Kidney (tissue), 14 donors: ENCODE data around the gene CCNL2. TPM values are rescaled to one million over a fixed set of nuclear protein-coding genes. Genes with fewer than 3 reads are reported as not detected.

Experiments
- DNase-seq, 5 donors: peaks; one replicate each; pipeline ENCODE4 v3.0.0-alpha.2; 2013 to 2020
- FAIRE-seq: peaks from 2 replicates; lab custom pipeline; 2012; peaks lifted over from hg19 to GRCh38; lab: Jason Lieb, UNC
- H3K27ac ChIP-seq, 2 donors: one replicate each; pipeline ENCODE4 v1.7.0; 2013; ENCODE audit warnings: low read depth in 2 of 2, low read length in 2 of 2, inconsistent platforms in 1 of 2
- H3K27me3 ChIP-seq: one replicate; pipeline ENCODE4 v1.7.1; 2013; ENCODE audit warnings: low read length, inconsistent platforms; ENCODE audit not compliant: control insufficient read depth, insufficient read depth
- H3K36me3 ChIP-seq, 3 donors: one replicate each; pipeline versions ENCODE4 v1.7.0 to v1.7.1; 2013; ENCODE audit warnings: low read length in 3 of 3, control low read depth in 1 of 3, inconsistent platforms in 1 of 3; ENCODE audit not compliant: insufficient read depth in 3 of 3, control insufficient read depth in 2 of 3
- H3K4me1 ChIP-seq, 3 donors: one replicate each; pipeline versions ENCODE4 v1.7.0 to v1.7.1; 2013; ENCODE audit warnings: low read length in 3 of 3, inconsistent platforms in 1 of 3, low read depth in 1 of 3; ENCODE audit not compliant: control insufficient read depth in 2 of 3, insufficient read depth in 2 of 3
- H3K4me3 ChIP-seq, 3 donors: one replicate each; pipeline versions ENCODE4 v1.7.0 to v1.8.1; 2013; ENCODE audit warnings: low read length in 3 of 3, control low read depth in 1 of 3, inconsistent platforms in 1 of 3
- H3K9ac ChIP-seq, 3 donors: one replicate each; pipeline versions ENCODE4 v1.7.0 to v1.7.1; 2013; ENCODE audit warnings: low read length in 3 of 3, control low read depth in 1 of 3, inconsistent platforms in 1 of 3
- H3K9me3 ChIP-seq, 3 donors: one replicate each; pipeline versions ENCODE4 v1.7.0 to v1.7.1; 2013; ENCODE audit warnings: low read length in 3 of 3, control low read depth in 1 of 3, inconsistent platforms in 1 of 3; ENCODE audit not compliant: control insufficient read depth in 2 of 3, insufficient read depth in 1 of 3
- intact Hi-C: fragments of 100-400 bp; cut with DNase I; formaldehyde crosslinking; loops from one replicate; pipeline ENCODE4 v1.11.1; 2022
- polyA plus RNA-seq: library from polyadenylated mRNA; stranded (reverse); fragments of 350-450 nt; fragmentation: Illumina TruSeq; extraction: RNeasy Lipid Tissue Mini Kit (QIAGEN cat#74804); gene quantifications from one replicate; pipeline ENCODE4 v1.2.3, GENCODE V29; 2014; ENCODE audit warnings: low read depth, low replicate concordance; ENCODE audit not compliant: insufficient read depth
- total RNA-seq: library from RNA; stranded (reverse); fragmentation: NEBNext Ultra II Directional; extraction: Animal tissue kit (Norgen Biotek cat#: 25700); gene quantifications from one replicate; pipeline ENCODE4 v1.2.1, GENCODE V29; 2021
- TF ChIP-seq, protein P1 (sequence below): IDR thresholded peaks from 3 replicates; pipeline ENCODE4 v1.5.1; 2012; ENCODE audit warnings: mild to moderate bottlenecking, moderate library complexity, borderline replicate concordance; ENCODE audit not compliant: insufficient read depth; ENCODE audit errors: extremely low read depth
- donor health status: control.
- donor health status: control.
- donor health status: control.
- donor health status: control.
- donor health status: control.
- donor health status: DM: yes; HTN: yes; CAD: no.
- donor health status: Normal renal cell carcinoma (clear cell type).

Gene CCNL2
- total and polyA plus RNA-seq, 2 donors from 2014 or later = 72.0 to 199 TPM

DNA sequence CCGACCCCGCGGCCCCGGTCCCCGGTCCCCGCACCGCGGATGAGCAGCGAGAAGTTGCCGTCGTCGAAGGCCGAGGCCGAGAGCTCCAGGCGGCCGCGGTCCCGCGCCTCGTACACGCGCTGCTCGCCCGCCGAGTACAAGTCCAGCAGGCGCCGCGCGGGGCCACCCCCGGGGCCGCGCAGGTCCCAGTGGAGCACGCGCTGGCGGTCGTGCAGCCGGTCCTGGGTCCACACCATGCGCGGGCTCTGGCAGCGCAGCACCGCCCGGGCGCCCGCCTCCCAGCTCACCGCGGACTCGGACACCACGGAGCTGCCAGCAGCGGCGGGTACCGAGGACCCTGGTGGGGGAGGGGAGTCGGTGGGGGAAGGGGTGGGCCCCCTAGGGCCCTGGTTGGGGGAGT, 43.7 kb downstream of the CCNL2 start:
- DNase-seq (peak; percentile 68 to 87 (median 82)), FAIRE-seq (no peak)
- no peak overlapping the region for H3K9ac ChIP-seq
- H3K4me1 ChIP-seq = peaks cover 0 to 18% (median 0%) of the 10 kb centered on the region in 3 donors
- intact Hi-C loops = no loop called here
- no peak overlapping the region for H3K4me3 ChIP-seq
- H3K36me3 ChIP-seq = no peaks in the 10 kb centered on the region
- TF ChIP-seq, protein P1, sequence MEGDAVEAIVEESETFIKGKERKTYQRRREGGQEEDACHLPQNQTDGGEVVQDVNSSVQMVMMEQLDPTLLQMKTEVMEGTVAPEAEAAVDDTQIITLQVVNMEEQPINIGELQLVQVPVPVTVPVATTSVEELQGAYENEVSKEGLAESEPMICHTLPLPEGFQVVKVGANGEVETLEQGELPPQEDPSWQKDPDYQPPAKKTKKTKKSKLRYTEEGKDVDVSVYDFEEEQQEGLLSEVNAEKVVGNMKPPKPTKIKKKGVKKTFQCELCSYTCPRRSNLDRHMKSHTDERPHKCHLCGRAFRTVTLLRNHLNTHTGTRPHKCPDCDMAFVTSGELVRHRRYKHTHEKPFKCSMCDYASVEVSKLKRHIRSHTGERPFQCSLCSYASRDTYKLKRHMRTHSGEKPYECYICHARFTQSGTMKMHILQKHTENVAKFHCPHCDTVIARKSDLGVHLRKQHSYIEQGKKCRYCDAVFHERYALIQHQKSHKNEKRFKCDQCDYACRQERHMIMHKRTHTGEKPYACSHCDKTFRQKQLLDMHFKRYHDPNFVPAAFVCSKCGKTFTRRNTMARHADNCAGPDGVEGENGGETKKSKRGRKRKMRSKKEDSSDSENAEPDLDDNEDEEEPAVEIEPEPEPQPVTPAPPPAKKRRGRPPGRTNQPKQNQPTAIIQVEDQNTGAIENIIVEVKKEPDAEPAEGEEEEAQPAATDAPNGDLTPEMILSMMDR = no peak
- no peak overlapping the region for H3K27ac ChIP-seq
- H3K27me3 ChIP-seq = no peaks in the 10 kb centered on the region
- no peaks in the 10 kb centered on the region for H3K9me3 ChIP-seq

DNA sequence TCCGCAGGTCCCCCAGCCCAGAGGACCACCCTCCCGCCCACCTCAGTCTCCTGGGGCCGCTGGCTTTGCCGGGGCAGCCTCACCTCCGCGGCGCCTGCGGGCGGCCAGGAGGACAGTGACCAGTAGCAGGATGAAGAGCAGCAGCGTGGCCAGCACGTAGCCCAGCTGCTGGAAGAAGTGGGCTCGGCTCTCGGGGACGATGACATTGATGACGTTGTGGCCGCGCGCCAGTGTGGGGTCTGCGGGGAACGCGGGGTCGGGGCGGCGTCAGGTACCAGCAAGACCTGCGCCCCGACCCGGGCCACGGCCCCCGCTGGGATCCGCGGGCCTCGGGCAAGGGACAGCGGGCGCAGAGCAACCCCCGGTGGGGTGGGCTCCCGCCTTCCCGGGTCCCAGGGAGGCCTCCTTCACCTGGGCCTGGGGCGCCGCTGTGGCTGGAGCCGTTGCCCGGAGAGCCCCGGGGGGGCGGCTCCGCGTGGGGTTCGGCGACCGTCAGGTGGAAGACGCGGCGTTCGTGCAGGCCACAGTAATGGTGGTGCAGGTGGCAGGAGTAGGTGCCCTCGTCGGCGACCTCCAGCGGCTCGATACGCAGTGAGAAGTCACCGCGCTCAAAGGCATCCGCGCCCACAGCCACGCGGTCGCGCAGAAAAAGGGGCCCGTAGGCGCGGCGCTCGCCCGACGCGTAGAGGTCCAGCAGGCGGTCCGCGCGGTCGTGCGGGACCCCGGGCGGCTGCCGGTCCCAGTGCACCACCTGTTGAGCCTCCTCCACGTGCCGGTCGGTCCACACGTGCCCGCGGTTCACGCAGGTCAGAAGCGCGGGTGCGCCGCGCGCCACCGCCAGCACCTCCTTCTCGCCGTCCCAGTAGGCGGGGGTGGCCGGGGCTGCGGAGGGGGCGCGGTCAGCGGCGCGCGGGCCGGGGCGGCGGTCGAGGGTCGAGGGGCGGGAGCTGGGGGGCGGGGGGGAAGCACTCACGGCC, 44.6 kb downstream of the CCNL2 start:
- FAIRE-seq = no peak
- Histone ChIP-seq H3K9ac (no peak overlapping the region), H3K4me3 (no peak overlapping the region), H3K36me3 (no peaks in the 10 kb centered on the region), H3K4me1 (peaks cover 0 to 18% (median 0%) of the 10 kb centered on the region in 3 donors), H3K9me3 (no peaks in the 10 kb centered on the region), H3K27me3 (no peaks in the 10 kb centered on the region), H3K27ac (no peak overlapping the region)
- TF ChIP-seq, protein P1 = no peak
- intact Hi-C loops = no loop called here
- DNase-seq = peak in 1 of 5 donors; percentile 77

DNA sequence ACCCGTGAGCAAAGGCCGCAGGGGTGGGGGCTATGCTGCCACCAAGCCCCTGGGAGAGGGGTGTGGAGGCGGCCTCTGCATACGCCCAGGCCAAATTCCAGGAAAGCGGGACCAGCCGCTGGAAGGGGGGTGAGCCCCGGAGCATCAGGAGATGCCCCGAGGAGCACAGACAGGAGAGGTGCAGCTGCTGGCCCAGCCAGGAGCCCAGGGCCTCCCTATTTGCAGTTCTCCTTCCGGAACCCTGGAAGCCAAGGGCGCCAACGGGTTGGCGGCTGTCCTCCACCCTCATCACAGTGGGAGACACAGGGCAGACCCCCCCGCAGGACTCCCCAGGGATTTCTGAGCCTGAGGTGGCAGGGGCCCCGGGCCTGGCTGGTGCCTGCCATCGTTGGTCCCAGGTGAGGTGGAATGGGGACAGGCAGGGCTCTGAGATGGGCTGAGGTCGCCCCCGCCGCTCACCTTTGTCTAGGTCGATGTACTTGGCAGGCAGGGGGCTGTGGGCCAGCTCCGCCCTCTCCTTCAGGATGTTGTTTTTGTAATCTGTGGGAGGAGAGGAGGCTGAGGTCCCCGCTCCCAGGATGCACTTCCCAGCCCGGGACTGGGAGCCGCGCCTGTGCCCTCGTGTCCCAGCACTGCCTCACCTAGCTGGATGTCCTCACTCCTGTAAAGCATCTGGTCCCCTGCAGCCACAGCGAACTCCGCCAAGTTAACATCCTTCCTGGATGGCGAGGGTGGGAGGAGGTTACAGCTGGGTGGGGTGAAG, 45.6 kb downstream of the CCNL2 start:
- no peaks in the 10 kb centered on the region for H3K9me3 ChIP-seq
- DNase-seq (peak in 4 of 5 donors; percentile 36 to 76 (median 65)), FAIRE-seq (no peak)
- H3K36me3 ChIP-seq = no peaks in the 10 kb centered on the region
- no peak overlapping the region for H3K9ac ChIP-seq
- peaks cover 0 to 13% (median 0%) of the 10 kb centered on the region in 3 donors for H3K4me1 ChIP-seq
- no peak overlapping the region for H3K4me3 ChIP-seq
- H3K27me3 ChIP-seq = no peaks in the 10 kb centered on the region
- intact Hi-C loops = no loop called here
- H3K27ac ChIP-seq = no peak overlapping the region
- TF ChIP-seq, protein P1 = no peak
